Subcutaneous adipose tissue (tissue), 4 donors: ENCODE measurements around the gene ROBO1. TPM values are rescaled to one million over a fixed set of nuclear protein-coding genes. Genes with fewer than 3 reads are reported as not detected.

ENCODE experiments used
- CTCF ChIP-seq: fragments of 450-650 bp; IDR thresholded peaks from one replicate; pipeline ENCODE4 v1.5.1; 2016; ENCODE audit warnings: low read depth, mild to moderate bottlenecking, control low read depth, antibody characterized with exemption, moderate library complexity
- total RNA-seq, 4 donors: library from RNA; depleted of rRNA; stranded (reverse); fragments of >200 nt; gene quantifications; one replicate each; pipeline ENCODE4 v1.1.0, GENCODE V29; 2016

The ROBO1 gene
- total RNA-seq, 4 donors from 2014 or later, result 26.6 to 34.0 (median 30.8) TPM

DNA sequence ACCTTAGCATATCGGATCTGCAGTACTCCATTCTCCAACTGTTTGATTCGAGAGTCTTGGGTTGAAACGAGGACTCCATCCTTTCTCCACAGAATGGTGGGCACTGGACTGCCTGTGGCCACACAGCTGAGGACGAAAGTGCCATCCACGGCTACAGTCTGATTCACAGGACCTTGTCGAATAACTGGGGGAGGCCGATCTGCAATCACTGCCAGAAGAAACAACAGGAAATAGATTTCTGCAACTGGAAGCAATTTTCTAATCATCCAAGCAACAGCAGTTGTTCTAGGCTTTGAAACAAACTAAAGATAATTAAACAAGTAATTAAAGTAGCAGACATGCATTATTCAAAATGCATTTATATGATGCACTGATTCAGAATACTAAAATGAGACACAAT is 1097.7 kb downstream of the ROBO1 start:
- no peak for TF ChIP-seq CTCF

DNA sequence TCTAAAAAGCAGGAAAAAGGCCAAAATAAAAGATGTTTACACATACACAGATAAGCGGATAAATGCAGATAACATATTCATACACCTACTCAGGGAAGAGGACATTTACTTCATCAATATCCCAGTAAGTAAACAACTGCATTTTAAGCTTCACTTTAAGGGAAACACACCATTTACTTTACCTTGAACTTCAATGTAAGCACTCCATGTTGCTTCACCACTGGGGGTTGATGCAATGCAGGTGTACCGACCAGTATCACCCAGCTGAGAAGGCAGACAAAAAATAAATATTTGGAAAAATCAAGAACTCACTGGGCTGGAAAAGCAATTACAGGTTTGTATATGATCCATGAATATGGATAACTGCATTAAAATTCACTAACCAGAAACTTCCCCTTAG is 1099.5 kb downstream of the ROBO1 start:
- TF ChIP-seq CTCF, result no peak

- TF ChIP-seq CTCF, result no peak
Observed at GRCh38 chr3:78666470-78666800, 1101.4 kb downstream of the ROBO1 start.

- no peak for TF ChIP-seq CTCF
Observed at GRCh38 chr3:78665776-78666469, 1101.9 kb downstream of the ROBO1 start.

GRCh38 chr3:78665101-78665500 is 1102.7 kb downstream of the ROBO1 start:
- no peak for TF ChIP-seq CTCF

DNA sequence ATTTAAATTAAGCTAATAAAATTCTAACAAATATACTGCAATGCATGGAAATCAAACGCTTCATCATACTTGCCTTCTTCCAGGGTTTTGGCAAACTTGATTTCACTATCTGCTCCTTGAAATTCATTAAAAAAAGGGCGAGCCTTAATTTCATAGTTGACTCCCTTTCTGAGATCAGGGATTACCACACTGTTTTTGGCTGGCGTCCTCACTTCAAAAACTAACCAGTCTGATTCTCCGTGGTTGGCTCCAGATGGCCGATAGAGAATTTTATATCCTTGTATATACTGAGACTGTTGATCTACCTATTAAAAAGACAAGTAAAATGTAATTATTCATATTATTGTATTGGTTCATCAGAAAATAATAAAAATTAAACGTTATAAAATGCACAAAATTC is 1106.8 kb downstream of the ROBO1 start:
- no peak for TF ChIP-seq CTCF

DNA sequence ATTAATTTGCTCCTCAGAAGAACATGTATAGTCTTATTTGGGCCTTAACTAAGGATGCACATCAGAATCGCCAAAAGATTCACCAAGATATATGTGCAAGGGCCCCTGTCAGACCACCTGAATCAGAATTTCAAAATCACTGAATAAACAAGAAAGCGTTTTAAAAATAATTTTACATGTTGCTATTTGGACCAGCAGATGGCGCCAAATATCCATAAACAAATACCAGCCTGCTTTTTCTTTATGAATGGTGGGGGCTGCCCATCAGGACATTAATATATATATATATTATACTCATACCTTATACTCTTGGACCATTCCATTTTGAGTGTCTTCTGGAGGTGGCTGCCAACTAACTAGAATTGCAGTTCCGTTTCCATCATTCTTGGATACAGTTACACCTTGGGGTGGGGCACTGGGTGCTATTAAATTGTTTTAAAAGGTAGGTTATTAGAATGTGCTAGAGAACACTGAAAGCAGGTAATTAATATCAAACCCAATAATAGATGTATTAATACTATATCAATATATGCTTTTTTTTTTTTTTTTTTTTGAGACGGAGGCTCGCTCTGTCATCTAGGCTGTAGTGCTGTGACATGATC is 1108.3 kb downstream of the ROBO1 start:
- no peak for TF ChIP-seq CTCF
